Upper lobe of left lung (tissue), 6 donors: ENCODE data around the gene RSPO1. TPM values are rescaled to one million over a fixed set of nuclear protein-coding genes. Genes with fewer than 3 reads are reported as not detected.

Experiments used
- ATAC-seq, 2 donors: fragments of 200-7000 bp; cut with Tn5 transposase; one replicate each; pipeline ENCODE4 v1.9.1; 2022; ENCODE audit warnings: mild to moderate bottlenecking in 2 of 2, moderate library complexity in 2 of 2; ENCODE audit not compliant: low FRiP score in 2 of 2
- DNase-seq, 2 donors: peaks; one replicate each; pipeline ENCODE4 v3.0.0-alpha.2; 2019 to 2020
- H3K27ac ChIP-seq, 4 donors: fragments of 200-600 bp; sonication (generic); one replicate each; pipeline ENCODE4 v1.5.1; 2016 to 2019
- H3K27me3 ChIP-seq, 4 donors: fragments of 200-600 bp; sonication (generic); one replicate each; pipeline ENCODE4 v1.5.1; 2017 to 2019
- H3K36me3 ChIP-seq, 4 donors: fragments of 200-600 bp; sonication (generic); one replicate each; pipeline ENCODE4 v1.5.1; 2016 to 2019
- H3K4me1 ChIP-seq, 4 donors: fragments of 200-600 bp; sonication (generic); one replicate each; pipeline ENCODE4 v1.5.1; 2018 to 2019
- H3K4me3 ChIP-seq, 4 donors: fragments of 200-600 bp; sonication (generic); one replicate each; pipeline ENCODE4 v1.5.1; 2017 to 2019; ENCODE audit warnings: mild to moderate bottlenecking in 2 of 4, moderate library complexity in 1 of 4
- H3K9me3 ChIP-seq, 4 donors: fragments of 200-600 bp; sonication (generic); one replicate each; pipeline ENCODE4 v1.5.1; 2018 to 2019
- EP300 ChIP-seq, 4 donors: sonication (generic); formaldehyde crosslinking; IDR thresholded peaks; one replicate each; pipeline ENCODE4 v1.5.1; 2017; ENCODE audit warnings: antibody characterized with exemption in 4 of 4, control low read depth in 2 of 4
- POLR2A ChIP-seq, 4 donors: fragments of 450-650 bp; IDR thresholded peaks; one replicate each; pipeline ENCODE4 v1.5.1; 2016 to 2017; ENCODE audit warnings: antibody characterized with exemption in 4 of 4, mild to moderate bottlenecking in 2 of 4
- POLR2AphosphoS5 ChIP-seq, 2 donors: sonication (generic); formaldehyde crosslinking; IDR thresholded peaks; one replicate each; pipeline ENCODE4 v1.5.1; 2017; ENCODE audit warnings: antibody characterized with exemption in 2 of 2
- WGBS, 2 donors: methylation state at CpG; one replicate each; pipeline ENCODE4 v1.1.5; 2017 to 2018; 5-methylcytosine and 5-hydroxymethylcytosine counted together
- total RNA-seq, 6 donors: library from RNA; depleted of rRNA in 4 of 6; stranded (reverse); fragments of >200 nt in 4 of 6; gene quantifications; one replicate each; pipeline versions ENCODE4 v1.1.0 to v1.2.1, GENCODE V29; 2016 to 2021
- TF ChIP-seq, protein P1 (sequence below), 6 experiments: fragments of 450-650 bp in 4 of 6; fragments of 200-600 bp in 2 of 6; sonication (generic) in 2 of 6; IDR thresholded peaks; one replicate each; pipeline ENCODE4 v1.5.1; 2016 to 2019; ENCODE audit warnings: antibody characterized with exemption in 6 of 6
- donor health status: DM: no; HTN: no; CAD: no; lungs with moderate emphysema.
- donor health status: DM: no; HTN: yes; CAD: no; lungs with severe emphysema.

The RSPO1 gene
- total RNA-seq, 6 donors from 2014 or later: 0.98 to 5.4 (median 3.5) TPM

DNA sequence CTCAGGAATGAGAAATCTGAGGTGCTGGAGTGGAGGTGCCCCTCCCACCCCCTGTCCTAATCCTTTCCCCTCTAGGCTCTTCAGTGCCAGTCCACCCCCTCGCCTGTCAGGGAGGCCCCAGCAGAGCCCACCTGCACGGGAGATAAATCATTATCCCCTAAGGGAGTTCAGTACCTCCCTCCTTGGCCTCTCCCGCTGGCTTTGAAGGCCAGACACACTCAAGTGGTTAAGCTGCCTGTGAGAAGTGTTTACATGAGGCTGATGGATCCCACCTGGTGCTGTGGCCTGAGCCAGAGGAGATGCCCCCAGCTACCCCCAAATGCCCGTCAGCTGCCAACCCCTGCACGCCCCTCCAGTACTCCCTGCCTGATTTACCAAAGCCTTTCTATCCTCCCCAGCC lies 3.7 kb downstream of the RSPO1 start:
- DNase-seq (no peak), ATAC-seq (no peak)
- no peak overlapping the region for H3K4me3 ChIP-seq
- H3K9me3 ChIP-seq: no peaks in the 10 kb centered on the region
- 16 to 37% methylated on average over 3 to 5 of the region's 5 CpGs for WGBS, 2 donors
- no peak overlapping the region for H3K27ac ChIP-seq
- peaks cover 9 to 15% (median 12%) of the 10 kb centered on the region in 4 donors for H3K4me1 ChIP-seq
- H3K27me3 ChIP-seq: peaks cover 0 to 33% (median 23%) of the 10 kb centered on the region in 4 donors
- TF ChIP-seq EP300 (IDR thresholded peaks at IDR 0.05) (no peak), POLR2AphosphoS5 (IDR thresholded peaks at IDR 0.05) (no peak), POLR2A (IDR thresholded peaks at IDR 0.05) (no peak)
- TF ChIP-seq, protein P1, sequence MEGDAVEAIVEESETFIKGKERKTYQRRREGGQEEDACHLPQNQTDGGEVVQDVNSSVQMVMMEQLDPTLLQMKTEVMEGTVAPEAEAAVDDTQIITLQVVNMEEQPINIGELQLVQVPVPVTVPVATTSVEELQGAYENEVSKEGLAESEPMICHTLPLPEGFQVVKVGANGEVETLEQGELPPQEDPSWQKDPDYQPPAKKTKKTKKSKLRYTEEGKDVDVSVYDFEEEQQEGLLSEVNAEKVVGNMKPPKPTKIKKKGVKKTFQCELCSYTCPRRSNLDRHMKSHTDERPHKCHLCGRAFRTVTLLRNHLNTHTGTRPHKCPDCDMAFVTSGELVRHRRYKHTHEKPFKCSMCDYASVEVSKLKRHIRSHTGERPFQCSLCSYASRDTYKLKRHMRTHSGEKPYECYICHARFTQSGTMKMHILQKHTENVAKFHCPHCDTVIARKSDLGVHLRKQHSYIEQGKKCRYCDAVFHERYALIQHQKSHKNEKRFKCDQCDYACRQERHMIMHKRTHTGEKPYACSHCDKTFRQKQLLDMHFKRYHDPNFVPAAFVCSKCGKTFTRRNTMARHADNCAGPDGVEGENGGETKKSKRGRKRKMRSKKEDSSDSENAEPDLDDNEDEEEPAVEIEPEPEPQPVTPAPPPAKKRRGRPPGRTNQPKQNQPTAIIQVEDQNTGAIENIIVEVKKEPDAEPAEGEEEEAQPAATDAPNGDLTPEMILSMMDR (IDR thresholded peaks at IDR 0.05): no peak
- no peaks in the 10 kb centered on the region for H3K36me3 ChIP-seq

DNA sequence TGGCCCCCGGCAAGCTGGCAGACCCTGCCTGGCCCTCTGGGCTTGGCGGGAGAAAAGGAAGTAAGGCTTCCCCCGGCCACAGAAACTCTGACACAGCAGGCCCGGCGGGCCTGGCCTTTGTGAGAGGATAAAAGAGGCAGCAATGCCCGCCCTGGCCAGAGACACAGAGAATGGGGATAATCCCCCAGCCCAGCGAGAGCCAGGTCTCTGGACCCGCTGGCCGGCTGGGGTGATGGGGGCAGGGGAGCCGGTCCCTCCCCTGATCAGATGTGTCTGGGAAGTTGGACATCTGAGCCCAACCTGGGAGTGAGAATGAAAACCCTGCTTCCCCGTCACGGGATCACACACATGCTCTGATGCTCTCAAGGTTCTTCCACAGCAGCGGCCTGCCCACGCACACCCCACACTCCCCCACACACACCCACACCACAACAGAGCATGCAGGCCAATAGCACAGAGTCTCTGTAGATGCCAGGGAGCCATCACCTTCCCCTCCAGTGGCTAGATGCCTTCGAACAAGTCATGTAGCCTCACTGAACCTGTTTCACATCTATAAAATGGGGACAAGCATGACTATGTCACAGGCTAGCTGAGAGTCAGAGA lies 4.2 kb downstream of the RSPO1 start:
- peaks cover 0 to 30% (median 21%) of the 10 kb centered on the region in 4 donors for H3K27me3 ChIP-seq
- no peaks in the 10 kb centered on the region for H3K9me3 ChIP-seq
- no peak overlapping the region for H3K27ac ChIP-seq
- H3K4me1 ChIP-seq: peaks cover 9 to 15% (median 12%) of the 10 kb centered on the region in 4 donors
- ATAC-seq: no peak
- DNase-seq: no peak
- TF ChIP-seq POLR2A (IDR thresholded peaks at IDR 0.05) (no peak), POLR2AphosphoS5 (IDR thresholded peaks at IDR 0.05) (no peak), EP300 (IDR thresholded peaks at IDR 0.05) (no peak)
- TF ChIP-seq, protein P1 (IDR thresholded peaks at IDR 0.05): no peak
- no peaks in the 10 kb centered on the region for H3K36me3 ChIP-seq
- 28 to 38% methylated on average over 8 to 15 of the region's 15 CpGs for WGBS, 2 donors
- no peak overlapping the region for H3K4me3 ChIP-seq

DNA sequence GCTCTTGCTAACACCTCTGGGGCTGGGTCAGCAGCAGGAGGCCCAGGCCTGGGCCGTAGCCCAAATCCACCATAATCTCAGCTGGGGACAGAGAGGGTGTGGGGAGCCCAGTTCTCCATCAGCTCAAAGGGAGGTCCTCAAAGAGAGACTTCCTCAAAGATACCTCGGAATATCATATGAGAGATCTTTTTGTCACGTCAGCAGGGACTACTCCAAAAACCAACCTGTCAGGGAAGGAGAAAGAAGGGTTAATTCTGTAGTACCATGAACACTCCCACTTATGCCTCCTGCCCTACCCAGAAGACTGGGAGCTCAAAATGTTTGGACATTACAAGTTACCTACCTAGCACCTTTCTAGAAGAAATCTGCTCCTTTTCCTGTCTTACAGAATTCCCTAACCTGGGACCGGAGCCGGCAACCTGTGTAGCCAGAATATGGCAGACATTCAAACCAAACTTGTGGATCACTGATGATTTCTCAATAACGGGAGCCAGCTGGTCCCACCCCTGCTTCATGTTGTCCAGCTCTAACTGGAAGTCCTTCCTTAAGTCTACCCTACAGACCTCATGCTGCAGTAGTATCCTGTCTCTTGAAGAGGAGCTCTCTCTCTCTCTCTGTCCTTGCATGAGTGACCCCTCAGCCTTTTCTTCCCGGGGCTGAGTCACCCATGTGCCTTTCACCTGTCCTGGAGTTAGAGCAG lies 4.8 kb downstream of the RSPO1 start:
- Histone ChIP-seq H3K4me3 (no peak overlapping the region), H3K4me1 (peaks cover 8 to 13% (median 11%) of the 10 kb centered on the region in 4 donors), H3K9me3 (no peaks in the 10 kb centered on the region), H3K27me3 (peaks cover 0 to 28% (median 17%) of the 10 kb centered on the region in 4 donors), H3K27ac (no peak overlapping the region), H3K36me3 (no peaks in the 10 kb centered on the region)
- TF ChIP-seq EP300 (IDR thresholded peaks at IDR 0.05) (no peak), POLR2AphosphoS5 (IDR thresholded peaks at IDR 0.05) (no peak), POLR2A (IDR thresholded peaks at IDR 0.05) (no peak)
- TF ChIP-seq, protein P1 (IDR thresholded peaks at IDR 0.05): no peak
- WGBS, 2 donors: 44% methylated on average over 6 to 7 of the region's 7 CpGs
- no peak for ATAC-seq
- DNase-seq: no peak

DNA sequence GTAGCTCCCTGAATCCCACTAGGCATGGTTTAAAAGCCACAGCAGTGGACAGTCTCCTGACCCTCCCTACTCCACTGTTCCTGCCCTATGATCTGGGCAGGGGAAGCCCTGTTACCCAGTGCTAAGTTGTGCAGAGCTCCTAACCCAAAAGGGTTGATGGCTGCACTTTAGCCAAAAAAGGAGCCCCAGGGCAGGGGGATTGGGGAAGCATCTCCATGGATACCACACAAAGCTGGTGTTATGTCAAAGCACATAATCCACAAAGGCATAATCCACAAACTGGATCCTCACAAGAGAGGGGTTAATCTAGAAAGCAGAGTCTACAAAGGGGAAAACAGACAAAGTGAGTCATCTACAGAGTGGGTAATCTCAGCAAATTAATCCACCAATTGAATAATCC lies 5.7 kb downstream of the RSPO1 start:
- no peaks in the 10 kb centered on the region for H3K36me3 ChIP-seq
- no peaks in the 10 kb centered on the region for H3K9me3 ChIP-seq
- H3K4me3 ChIP-seq: no peak overlapping the region
- no peak for TF ChIP-seq POLR2AphosphoS5 (IDR thresholded peaks at IDR 0.05)
- TF ChIP-seq POLR2A (IDR thresholded peaks at IDR 0.05): no peak
- TF ChIP-seq, protein P1 (IDR thresholded peaks at IDR 0.05): no peak
- TF ChIP-seq EP300 (IDR thresholded peaks at IDR 0.05): no peak
- ATAC-seq (no peak), DNase-seq (no peak)
- peaks cover 0 to 6% (median 2%) of the 10 kb centered on the region in 4 donors for H3K4me1 ChIP-seq
- H3K27me3 ChIP-seq: peaks cover 0 to 20% (median 8%) of the 10 kb centered on the region in 4 donors
- H3K27ac ChIP-seq: no peak overlapping the region
